CMK (cell line): ENCODE data around the gene TMEM247.

Source experiments
- DNase-seq: peaks from one replicate; pipeline ENCODE4 v3.0.0-alpha.2; 2010; ENCODE audit warnings: low read depth

Gene TMEM247

GRCh38 chr2:46479265-46479664 lies at the start of gene TMEM247:
TSS of gene TMEM247 (plus strand) at chr2:46479565.
- DNase-seq = no peak

DNA sequence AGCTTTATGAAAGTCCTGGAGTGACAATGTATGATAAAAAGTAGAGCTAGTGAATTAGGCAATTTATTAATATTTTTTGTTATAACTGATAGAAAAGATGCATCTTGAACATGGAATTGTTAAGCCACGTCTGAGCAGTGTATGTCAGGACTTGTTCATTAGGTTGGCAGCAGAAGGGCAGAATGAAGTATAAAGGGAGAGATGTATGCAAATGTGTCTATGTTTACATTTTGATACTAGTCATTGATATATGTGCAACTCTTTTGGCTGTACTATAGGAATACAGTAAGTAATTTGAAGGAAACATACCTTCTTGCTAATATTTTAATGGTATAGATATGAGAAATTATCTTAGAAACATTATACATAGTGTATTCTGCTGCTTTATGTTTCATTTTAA lies 49.0 kb upstream of the TMEM247 start:
- DNase-seq = no peak

DNA sequence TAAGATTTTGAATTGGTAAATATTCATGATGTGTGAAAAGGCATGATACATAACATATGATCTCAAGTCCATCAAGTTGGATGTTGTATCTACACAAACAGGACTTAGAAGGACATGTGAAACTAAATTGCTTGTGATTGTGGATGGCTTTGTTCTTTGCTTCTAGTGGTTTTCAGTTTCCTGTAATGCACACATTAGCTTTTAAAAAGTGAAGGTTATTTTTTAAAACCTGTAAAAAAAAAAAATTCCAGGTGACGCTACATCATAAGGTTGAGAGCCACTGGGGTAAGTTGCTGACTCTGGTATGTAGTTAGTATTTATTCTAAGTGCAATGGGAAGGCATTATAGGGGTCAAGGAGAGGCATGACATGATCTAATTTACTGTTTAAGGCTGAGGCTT lies 48.4 kb upstream of the TMEM247 start:
- DNase-seq = no peak

DNA sequence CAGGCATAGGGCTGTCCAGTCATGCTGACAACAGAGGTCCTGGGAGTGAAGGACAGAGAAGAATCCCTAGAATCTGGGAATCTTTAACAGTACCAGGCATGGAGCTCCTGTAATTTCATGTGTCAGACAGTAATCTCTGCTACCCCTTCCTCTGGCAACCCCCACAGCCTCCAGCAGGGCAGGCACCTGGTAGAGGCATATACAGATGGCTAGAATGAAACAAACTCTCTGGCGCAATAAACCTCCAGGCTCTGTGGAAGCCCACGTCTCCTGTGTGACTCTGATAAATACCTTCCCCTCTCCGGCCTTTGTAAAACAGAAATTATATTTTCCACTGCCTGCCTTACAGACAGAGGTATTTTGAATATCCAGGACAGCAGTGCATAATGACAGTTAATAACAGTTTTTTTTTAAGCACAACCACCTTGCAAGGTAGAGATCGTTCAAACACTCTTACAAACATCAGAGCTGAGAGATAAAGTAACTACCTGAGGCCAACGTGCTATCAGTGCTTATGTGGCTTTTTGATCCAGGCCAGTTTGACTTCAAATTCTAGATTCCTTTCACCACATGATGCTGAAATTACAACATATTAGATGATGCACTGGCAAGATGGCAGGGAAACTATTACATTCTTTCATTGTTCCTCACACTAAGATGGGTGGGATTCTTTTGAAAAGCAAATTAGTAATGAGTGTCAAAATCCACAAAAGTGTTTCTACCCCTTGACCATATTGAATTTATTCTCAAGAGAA lies 47.7 kb upstream of the TMEM247 start:
- DNase-seq = no peak

- no peak for DNase-seq
These were observed 44.5 kb upstream of the TMEM247 start for GRCh38 chr2:46434851-46435273.

GRCh38 chr2:46435353-46435752 lies 44.0 kb upstream of the TMEM247 start:
- DNase-seq = no peak

- DNase-seq = no peak
These were observed 43.5 kb upstream of the TMEM247 start for GRCh38 chr2:46435796-46436360.

DNA sequence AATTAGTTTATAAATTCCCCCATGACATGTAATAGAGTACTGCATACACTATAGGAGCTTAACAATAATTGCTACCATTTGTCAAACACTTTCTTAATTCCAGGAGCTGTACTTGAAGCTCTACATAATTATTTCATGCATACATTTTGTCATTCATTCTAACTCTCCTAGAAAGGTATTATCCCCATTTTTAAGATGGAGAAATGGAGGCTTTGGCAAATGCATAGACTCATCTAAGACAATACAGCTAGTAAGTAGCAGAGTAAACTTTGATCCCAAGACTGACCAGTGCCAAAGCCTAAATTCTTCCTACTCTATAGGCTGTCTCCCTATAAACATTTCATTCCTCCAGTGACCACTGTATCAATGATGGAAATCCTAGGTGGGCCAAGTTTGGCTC lies 42.6 kb upstream of the TMEM247 start:
- DNase-seq = no peak

DNA sequence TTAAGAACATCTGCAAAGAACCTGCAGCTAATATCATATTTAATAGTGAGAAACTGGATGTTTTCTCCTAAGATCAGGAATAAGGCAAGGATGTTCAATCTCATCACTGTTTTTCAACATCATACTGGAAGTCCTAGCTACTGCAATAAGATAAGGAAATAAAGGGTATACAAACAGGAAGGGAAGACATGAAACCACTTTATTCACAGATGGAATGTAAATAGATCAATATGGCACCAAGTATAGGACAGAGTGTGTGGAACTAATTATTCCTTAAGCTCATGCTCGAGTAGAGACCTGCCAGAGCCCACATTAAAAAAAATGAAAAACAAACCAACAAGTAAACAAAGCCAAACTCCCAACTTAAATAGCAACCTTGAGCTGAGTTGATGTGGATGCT lies 41.3 kb upstream of the TMEM247 start:
- no peak for DNase-seq

DNA sequence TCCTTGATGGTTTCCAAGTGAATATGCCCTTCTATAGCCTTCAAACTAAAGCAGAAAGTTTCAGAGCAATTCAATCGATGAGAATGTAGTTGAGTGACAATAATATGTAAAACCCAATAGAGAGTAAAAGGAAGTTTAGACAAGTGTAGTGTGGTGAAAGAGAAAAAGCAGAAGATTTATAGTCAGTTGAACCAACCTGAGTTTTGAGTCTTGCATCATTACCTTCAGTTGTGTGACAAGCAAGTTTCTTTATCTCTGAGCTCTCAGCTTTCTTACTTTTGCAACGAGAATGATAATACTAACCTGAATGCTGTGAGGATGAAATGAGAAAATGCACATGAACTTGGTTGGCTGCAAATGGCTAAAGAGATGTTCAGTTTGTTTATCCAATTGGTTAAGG lies 40.6 kb upstream of the TMEM247 start:
- no peak for DNase-seq

DNA sequence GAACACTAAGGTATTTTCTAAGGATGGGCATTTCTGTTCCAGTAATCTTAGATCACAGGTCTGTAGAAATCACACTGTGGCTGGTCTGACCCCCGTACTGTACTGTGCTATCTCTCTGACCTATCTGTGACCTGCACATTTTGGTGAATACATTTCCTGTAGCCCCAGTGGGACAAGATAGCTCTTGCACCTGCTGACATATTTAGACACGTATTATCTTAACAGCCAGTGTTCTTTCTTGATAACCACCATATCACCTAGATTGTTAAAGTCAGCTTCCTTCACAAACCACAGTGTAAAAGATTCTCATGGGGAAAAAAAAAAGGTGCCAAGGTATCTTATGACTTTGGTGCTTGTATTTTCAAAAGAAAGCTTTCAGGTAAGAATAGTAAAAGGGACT lies 39.8 kb upstream of the TMEM247 start:
- no peak for DNase-seq

DNA sequence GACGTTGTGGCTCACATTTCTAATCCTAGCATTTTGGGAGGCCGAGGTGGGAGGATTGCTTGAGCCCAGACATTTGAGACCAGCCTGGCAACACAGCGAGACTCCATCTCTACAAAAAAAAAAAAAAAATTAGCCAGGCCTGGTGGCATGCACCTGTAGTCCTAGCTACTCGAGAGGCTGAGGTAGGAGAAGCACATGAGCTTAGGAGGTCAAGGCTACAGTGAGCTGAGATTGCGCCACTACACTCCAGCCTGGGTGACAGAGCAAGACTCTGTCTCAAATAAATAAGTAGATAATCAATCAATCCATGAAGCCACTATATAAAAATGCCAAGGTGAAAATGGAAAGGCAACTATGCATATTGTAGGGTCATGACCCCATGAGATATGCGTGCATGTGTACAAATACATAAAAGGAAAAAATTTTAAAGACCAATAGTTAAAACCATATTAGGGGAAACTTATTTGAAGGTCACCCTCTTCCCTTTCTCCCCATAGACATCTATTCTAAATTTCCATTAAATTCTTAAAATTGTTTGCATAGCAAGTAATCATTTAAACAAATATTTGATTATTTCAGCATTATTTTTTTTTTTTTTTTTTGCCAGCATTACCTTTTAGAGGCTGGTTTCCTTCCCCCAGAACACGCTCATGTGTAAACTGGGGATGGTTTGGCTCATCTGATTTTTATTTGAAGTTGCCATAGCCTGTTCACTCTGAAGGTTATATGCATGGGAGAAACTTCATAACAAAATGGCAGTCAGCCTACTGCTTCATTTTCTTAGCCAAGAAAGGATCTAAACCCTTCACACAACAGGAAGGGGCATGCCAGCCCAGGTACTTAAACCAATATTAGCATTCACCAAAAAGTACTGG lies 37.3 kb upstream of the TMEM247 start:
- DNase-seq = no peak

- no peak for DNase-seq
These were observed 34.6 kb upstream of the TMEM247 start for GRCh38 chr2:46444732-46445131.

- DNase-seq = no peak
These were observed 33.8 kb upstream of the TMEM247 start for GRCh38 chr2:46445556-46445955.

DNA sequence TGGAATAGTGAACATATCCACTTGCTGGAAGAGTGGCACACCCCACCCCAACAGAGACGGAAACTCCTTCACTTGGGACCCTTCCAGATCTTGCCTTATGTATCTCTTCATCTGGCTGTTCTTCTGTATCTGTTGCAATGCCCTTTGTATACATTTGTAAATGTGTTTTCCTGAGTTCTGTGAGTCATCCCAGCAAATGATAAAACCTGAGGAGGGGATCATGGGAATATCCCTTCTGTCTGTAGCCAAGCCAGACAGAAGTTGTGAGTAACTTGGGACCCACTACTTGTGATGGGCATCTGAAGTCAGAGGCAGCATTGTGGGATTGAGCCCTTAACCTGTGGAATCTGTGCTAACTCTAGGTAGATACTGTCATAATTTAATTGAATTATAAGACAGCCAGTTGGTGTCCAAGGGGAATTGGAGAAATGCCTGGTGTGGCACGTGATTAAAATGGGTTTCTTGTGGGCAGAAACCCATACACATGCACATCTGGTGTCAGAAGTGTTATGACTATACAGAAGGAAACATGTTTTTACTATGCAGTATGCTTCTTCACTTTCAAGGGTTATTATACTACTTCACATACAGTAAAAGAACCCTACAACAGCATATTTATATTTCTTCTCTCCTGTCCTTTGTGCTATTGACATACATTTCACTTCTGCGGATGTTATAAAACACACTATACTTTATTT lies 32.3 kb upstream of the TMEM247 start:
- no peak for DNase-seq

GRCh38 chr2:46447649-46448048 lies 31.7 kb upstream of the TMEM247 start:
- DNase-seq = no peak

- DNase-seq = no peak
These were observed 31.3 kb upstream of the TMEM247 start for GRCh38 chr2:46448111-46448510.

- no peak for DNase-seq
These were observed 30.7 kb upstream of the TMEM247 start for GRCh38 chr2:46448641-46449040.

- no peak for DNase-seq
These were observed 29.7 kb upstream of the TMEM247 start for GRCh38 chr2:46449700-46450099.

- no peak for DNase-seq
These were observed 28.1 kb upstream of the TMEM247 start for GRCh38 chr2:46451131-46451711.

GRCh38 chr2:46456789-46457188 lies 22.6 kb upstream of the TMEM247 start:
- DNase-seq = no peak
